GM19238 (cell line): ENCODE data around the gene UGDH.
"Not testable (repeated sequence)": the region's sequence is repeated elsewhere in the genome, so short reads cannot be mapped to it uniquely, and the experiment has no call there.

ENCODE experiments used
- DNase-seq: peaks from one replicate; pipeline ENCODE4 v3.0.0; 2011; ENCODE audit warnings: low spot score; ENCODE audit not compliant: insufficient read length

UGDH gene

GRCh38 chr4:39495446-39496213 is 31.6 kb downstream of the UGDH start:
- no peak for DNase-seq

- no peak for DNase-seq
Observed at GRCh38 chr4:39494354-39494753, 32.9 kb downstream of the UGDH start.

GRCh38 chr4:39490322-39490721 is 36.9 kb downstream of the UGDH start:
- no peak for DNase-seq

GRCh38 chr4:39486221-39486804 is 40.9 kb downstream of the UGDH start:
- no peak for DNase-seq

GRCh38 chr4:39484582-39485272 is 42.5 kb downstream of the UGDH start:
- no peak for DNase-seq

GRCh38 chr4:39480902-39481695 is 46.1 kb downstream of the UGDH start:
- no peak for DNase-seq

GRCh38 chr4:39480251-39480650 is 47.0 kb downstream of the UGDH start:
- no peak for DNase-seq

GRCh38 chr4:39476187-39476895 is 50.9 kb downstream of the UGDH start:
- DNase-seq, result no peak

- DNase-seq, result no peak
Observed at GRCh38 chr4:39472396-39472795, 54.8 kb downstream of the UGDH start.

- no peak for DNase-seq
Observed at GRCh38 chr4:39470402-39470801, 56.8 kb downstream of the UGDH start.

- no peak for DNase-seq
Observed at GRCh38 chr4:39469429-39470077, 57.7 kb downstream of the UGDH start.

- no peak for DNase-seq
Observed at GRCh38 chr4:39467464-39467863, 59.8 kb downstream of the UGDH start.

- no peak for DNase-seq
Observed at GRCh38 chr4:39466747-39467146, 60.5 kb downstream of the UGDH start.

- DNase-seq, result no peak
Observed at GRCh38 chr4:39464886-39465501, 62.2 kb downstream of the UGDH start.

- peak; percentile 76 for DNase-seq
Observed at GRCh38 chr4:39458505-39459300, 68.5 kb downstream of the UGDH start, which contains the start of the genes LIAS and RPL9. TSS of gene LIAS (plus strand) at chr4:39459056. CDS start at chr4:39459118, 62 bp downstream. TSS of gene RPL9 (minus strand) at chr4:39458922. CDS start at chr4:39458439, 483 bp downstream.

- DNase-seq, result not testable (repeated sequence)
Observed at GRCh38 chr4:39458161-39458504, 69.1 kb downstream of the UGDH start.

- no peak for DNase-seq
Observed at GRCh38 chr4:39456946-39457763, 70.1 kb downstream of the UGDH start.

- no peak for DNase-seq
Observed at GRCh38 chr4:39455486-39455885, 71.8 kb downstream of the UGDH start.
